Measurements from ENCODE around the gene HNRNPA2B1.
A peak's percentile ranks its signal among the peaks of the same experiment; 100 is the strongest.

HNRNPA2B1 gene

GRCh38 chr7:26212921-26213718 is 12.6 kb upstream of the HNRNPA2B1 start:
- Histone ChIP-seq H4K20me1 (ENCODE audit: low read depth, low read length) (peaks cover 32% of the 10 kb centered on the region), H3K9ac (ENCODE audit: low read length) (no peak overlapping the region), H3K27ac (ENCODE audit: low read depth, low read length) (no peak overlapping the region), H3K36me3 (ENCODE audit: low read length) (peaks cover 51% of the 10 kb centered on the region), H3K4me3 (ENCODE audit: insufficient read depth, low read length, poor library complexity, severe bottlenecking) (no peak overlapping the region), H3K79me2 (ENCODE audit: insufficient read depth, low read length) (peaks cover 21% of the 10 kb centered on the region; the same call in 1 of the 2 replicates), H3K4me2 (ENCODE audit: low read depth, low read length, poor library complexity, severe bottlenecking) (no peak overlapping the region), H2AFZ (ENCODE audit: low read depth, low read length, severe bottlenecking) (no peak overlapping the region), H3K9me3 (ENCODE audit: insufficient read depth, low read length) (no peaks in the 10 kb centered on the region), H3K9me2 (replicated peaks; ENCODE audit: insufficient read depth, low read length) (no peaks in the 10 kb centered on the region), H3K27me3 (ENCODE audit: low read length) (no peaks in the 10 kb centered on the region), H3F3A (ENCODE audit: insufficient read depth) (peaks cover 72% of the 10 kb centered on the region)
- TF ChIP-seq EZH2phosphoT487 (conservative IDR thresholded peaks at IDR 0.05; ENCODE audit: low read length), result no peak
- TF ChIP-seq CTCF (IDR thresholded peaks at IDR 0.05; ENCODE audit: insufficient read depth, low read length, poor library complexity, severe bottlenecking), result no peak

DNA sequence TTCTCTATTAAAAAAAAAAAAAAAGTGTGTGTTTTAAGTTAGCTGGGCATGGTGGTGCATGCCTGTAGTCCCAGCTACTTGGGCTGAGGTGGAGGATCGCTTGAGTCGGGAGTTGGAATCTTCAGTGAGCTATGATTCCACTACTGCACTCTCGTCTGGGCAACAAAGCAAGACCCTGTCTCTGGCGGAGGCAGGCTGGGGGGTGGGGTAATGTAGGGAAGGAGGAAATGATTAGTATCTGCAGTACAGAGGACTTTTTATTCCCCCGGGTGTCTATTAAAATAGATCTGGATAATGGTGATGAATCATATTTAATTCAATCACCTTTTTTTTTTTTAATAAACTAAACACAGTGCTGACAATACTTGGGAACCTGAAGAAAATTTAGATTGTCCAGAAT is 7.5 kb upstream of the HNRNPA2B1 start:
- Histone ChIP-seq H3K36me3 (ENCODE audit: low read length) (peaks cover 90% of the 10 kb centered on the region), H3K9me3 (ENCODE audit: insufficient read depth, low read length) (no peaks in the 10 kb centered on the region), H3K27me3 (ENCODE audit: low read length) (no peaks in the 10 kb centered on the region), H3K9me2 (replicated peaks; ENCODE audit: insufficient read depth, low read length) (no peaks in the 10 kb centered on the region), H3F3A (ENCODE audit: insufficient read depth) (peaks cover 62% of the 10 kb centered on the region), H3K9ac (ENCODE audit: low read length) (no peak overlapping the region), H3K27ac (ENCODE audit: low read depth, low read length) (no peak overlapping the region), H3K4me2 (ENCODE audit: low read depth, low read length, poor library complexity, severe bottlenecking) (no peak overlapping the region), H3K4me3 (ENCODE audit: insufficient read depth, low read length, poor library complexity, severe bottlenecking) (no peak overlapping the region), H4K20me1 (ENCODE audit: low read depth, low read length) (peaks cover 75% of the 10 kb centered on the region), H3K79me2 (ENCODE audit: insufficient read depth, low read length) (peaks cover 72% of the 10 kb centered on the region), H2AFZ (ENCODE audit: low read depth, low read length, severe bottlenecking) (no peak overlapping the region)
- TF ChIP-seq CTCF (IDR thresholded peaks at IDR 0.05; ENCODE audit: insufficient read depth, low read length, poor library complexity, severe bottlenecking) (no peak), EZH2phosphoT487 (conservative IDR thresholded peaks at IDR 0.05; ENCODE audit: low read length) (no peak)

DNA sequence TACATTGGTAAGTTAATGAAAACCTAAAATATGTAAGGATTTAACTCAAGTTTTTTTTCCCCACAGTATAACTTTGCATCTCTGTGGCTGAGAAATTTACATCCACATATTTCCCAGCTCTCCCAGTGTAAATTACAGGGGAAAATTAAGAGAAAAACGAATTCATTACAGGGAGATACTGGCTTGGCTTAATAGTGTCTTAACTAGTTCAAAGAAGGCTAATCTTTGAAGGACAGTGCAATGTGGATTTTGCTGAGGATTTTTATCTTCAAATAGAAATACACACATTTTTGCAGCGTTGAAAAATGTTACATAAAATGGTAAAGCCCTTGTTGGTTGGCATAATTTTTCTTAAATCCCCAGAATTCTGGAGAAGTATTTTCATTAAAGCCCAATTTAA is 2.5 kb upstream of the HNRNPA2B1 start:
- Histone ChIP-seq H3K9ac (ENCODE audit: low read length) (peak overlapping the region; percentile 98), H3K9me3 (ENCODE audit: insufficient read depth, low read length) (no peaks in the 10 kb centered on the region), H3K4me2 (ENCODE audit: low read depth, low read length, poor library complexity, severe bottlenecking) (peak overlapping the region; percentile 77), H4K20me1 (ENCODE audit: low read depth, low read length) (peaks cover 63% of the 10 kb centered on the region), H2AFZ (ENCODE audit: low read depth, low read length, severe bottlenecking) (no peak overlapping the region), H3K4me3 (ENCODE audit: insufficient read depth, low read length, poor library complexity, severe bottlenecking) (peak overlapping the region; percentile 92), H3K9me2 (replicated peaks; ENCODE audit: insufficient read depth, low read length) (no peaks in the 10 kb centered on the region), H3F3A (ENCODE audit: insufficient read depth) (peaks cover 52% of the 10 kb centered on the region), H3K79me2 (ENCODE audit: insufficient read depth, low read length) (peaks cover 90% of the 10 kb centered on the region), H3K27ac (ENCODE audit: low read depth, low read length) (peak overlapping the region; percentile 97), H3K27me3 (ENCODE audit: low read length) (no peaks in the 10 kb centered on the region), H3K36me3 (ENCODE audit: low read length) (peaks cover 67% of the 10 kb centered on the region)
- TF ChIP-seq EZH2phosphoT487 (conservative IDR thresholded peaks at IDR 0.05; ENCODE audit: low read length) (no peak), CTCF (IDR thresholded peaks at IDR 0.05; ENCODE audit: insufficient read depth, low read length, poor library complexity, severe bottlenecking) (no peak)

All from SU-DHL-6 (cell line).